Lower leg skin (tissue), 3 donors: ENCODE measurements around the gene MAP3K7.

Experiments
- CTCF ChIP-seq, 3 donors: fragments of 450-650 bp; IDR thresholded peaks; one replicate each; pipeline ENCODE4 v1.5.1; 2016; ENCODE audit warnings: antibody characterized with exemption in 3 of 3, mild to moderate bottlenecking in 3 of 3, moderate library complexity in 2 of 3
- POLR2A ChIP-seq, 2 donors: fragments of 450-650 bp; IDR thresholded peaks; one replicate each; pipeline ENCODE4 v1.6.1; 2016 to 2017; ENCODE audit warnings: antibody characterized with exemption in 2 of 2, mild to moderate bottlenecking in 1 of 2, moderate library complexity in 1 of 2

DNA sequence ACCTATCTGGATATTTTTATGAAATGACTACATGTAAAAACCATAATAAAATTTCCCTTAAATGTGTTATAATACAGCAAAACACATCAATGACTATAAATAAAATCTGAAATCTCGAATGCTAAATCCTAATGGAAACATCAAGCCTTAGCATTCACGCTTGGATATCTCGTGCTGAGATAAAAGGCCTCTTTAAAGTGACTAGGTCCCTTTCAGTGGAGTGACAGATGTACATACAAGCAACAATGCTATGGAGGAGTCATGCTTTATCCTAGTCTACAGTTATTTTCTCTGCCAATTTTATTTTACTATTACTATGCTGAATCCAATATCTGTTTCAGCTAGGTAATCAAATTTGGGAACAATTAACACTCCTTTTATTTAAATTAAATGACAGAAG, 72.4 kb downstream of the MAP3K7 start:
- no peak for TF ChIP-seq CTCF (IDR thresholded peaks at IDR 0.05)
- TF ChIP-seq POLR2A (IDR thresholded peaks at IDR 0.05) = no peak
